Heart left ventricle (tissue), 13 donors: ENCODE measurements around the gene FAM236B.
"Not testable (repeated sequence)": the region's sequence is repeated elsewhere in the genome, so short reads cannot be mapped to it uniquely, and the experiment has no call there.

Experiments used
- CTCF ChIP-seq, 12 donors: fragments of 200-600 bp; sonication (generic) in 4 of 12; IDR thresholded peaks; one replicate each; pipeline versions ENCODE4 v1.5.0 to v1.8.0; 2018 to 2022; ENCODE audit warnings: antibody characterized with exemption in 12 of 12, mild to moderate bottlenecking in 5 of 12
- POLR2A ChIP-seq, 2 donors: fragments of 450-650 bp; IDR thresholded peaks; one replicate each; pipeline ENCODE4 v1.6.1; 2017; ENCODE audit warnings: antibody characterized with exemption in 2 of 2, mild to moderate bottlenecking in 2 of 2, moderate library complexity in 2 of 2
- donor health status: ischemic (EF 13 %, LVEDD 7.1; RV severe dilation, severe dysfunction).
- donor health status: DM: no; HTN: yes; CAD: no.
- donor health status: DM: no; HTN: no; CAD: no.
- donor health status: ischemic (EF 25% LVEDD 6.9; RV normal size, moderate dysfunction).
- donor health status: ischemic (EF 25% LVEDD 5.7; RV mildly dilated, moderate dysfunction).
- donor health status: ischemic (EF 35%, LVEDD 5.7; RV mildly dilated, moderate dysfunction).
- donor health status: nonischemic (EF 11% LVEDD 7.7; RV severe dilation, severe dysfunction).
- donor health status: DM: yes; HTN: yes; CAD: no.
- donor health status: PGD.
- donor health status: ischemic (EF 29% LVEDD 5.4; RV normal size, mild dysfunction).
- donor health status: nonischemic (EF 23%, LVEDD 6.1; RV moderate dilation, normal function).

GRCh38 chrX:72777467-72777790 is 5.0 kb downstream of the FAM236B start:
- TF ChIP-seq CTCF, POLR2A (IDR thresholded peaks at IDR 0.05): not testable (repeated sequence)
